GM23338 (cell line): Measurements from ENCODE around the gene TTC33. TPM values are rescaled to one million over a fixed set of nuclear protein-coding genes. Genes with fewer than 3 reads are reported as not detected.
"Not testable (repeated sequence)": the region's sequence is repeated elsewhere in the genome, so short reads cannot be mapped to it uniquely, and the experiment has no call there.

ENCODE experiments used
- ATAC-seq: fragments of 200-7000 bp; cut with Tn5 transposase; 3 replicates; pipeline ENCODE4 v1.9.1; 2020
- DNase-seq: peaks from one replicate; pipeline ENCODE4 v3.0.0-alpha.2; 2015; ENCODE audit warnings: low spot score
- H2AFZ ChIP-seq: fragments of 200-600 bp; sonication (generic); 2 replicates; pipeline ENCODE4 v1.8.0; 2016; ENCODE audit warnings: antibody characterized with exemption, mild to moderate bottlenecking, moderate library complexity
- H3F3A ChIP-seq: fragments of 200-600 bp; sonication (generic); replicated peaks from 2 replicates; pipeline ENCODE4 v1.8.0; 2017; ENCODE audit warnings: antibody characterized with exemption, mixed run types, low read depth
- H3K27ac ChIP-seq: fragments of 200-600 bp; sonication (generic); 2 replicates; pipeline ENCODE4 v1.6.1; 2016; ENCODE audit warnings: low read depth
- H3K27me3 ChIP-seq: fragments of 200-600 bp; sonication (generic); 2 replicates; pipeline ENCODE4 v1.8.0; 2016; ENCODE audit warnings: mild to moderate bottlenecking, mixed run types, moderate library complexity; ENCODE audit not compliant: insufficient read depth
- H3K36me3 ChIP-seq: fragments of 200-600 bp; sonication (generic); 2 replicates; pipeline ENCODE4 v1.8.0; 2016; ENCODE audit warnings: mild to moderate bottlenecking; ENCODE audit not compliant: insufficient read depth
- H3K4me1 ChIP-seq: fragments of 200-600 bp; sonication (generic); 2 replicates; pipeline ENCODE4 v1.8.0; 2016; ENCODE audit warnings: mild to moderate bottlenecking, moderate library complexity; ENCODE audit not compliant: insufficient read depth
- H3K4me2 ChIP-seq: fragments of 200-600 bp; sonication (generic); 2 replicates; pipeline ENCODE4 v1.7.1; 2017; ENCODE audit warnings: mixed run types
- H3K4me3 ChIP-seq: fragments of 200-600 bp; sonication (generic); 2 replicates; pipeline ENCODE4 v1.6.1; 2016; ENCODE audit warnings: mixed run types
- H3K79me2 ChIP-seq: fragments of 200-600 bp; sonication (generic); replicated peaks from 2 replicates; pipeline ENCODE4 v1.8.0; 2017; ENCODE audit warnings: mild to moderate bottlenecking; ENCODE audit not compliant: insufficient read depth
- H3K9me2 ChIP-seq: fragments of 200-600 bp; sonication (generic); 2 replicates; pipeline ENCODE4 v1.8.0; 2017; ENCODE audit not compliant: insufficient read depth
- H4K20me1 ChIP-seq: fragments of 200-600 bp; sonication (generic); replicated peaks from 2 replicates; pipeline ENCODE4 v1.8.0; 2017; ENCODE audit warnings: mild to moderate bottlenecking; ENCODE audit not compliant: insufficient read depth
- H3K27ac Mint-ChIP-seq: 2 replicates; pipeline ENCODE4 v1.8.0; 2020; ENCODE audit warnings: inconsistent platforms, mild to moderate bottlenecking, moderate library complexity, mixed read lengths
- H3K27me3 Mint-ChIP-seq: 3 replicates; pipeline ENCODE4 v1.8.0; 2022; ENCODE audit warnings: low read depth, mild to moderate bottlenecking, moderate library complexity, mixed read lengths, inconsistent platforms; ENCODE audit not compliant: insufficient read depth, poor library complexity
- H3K36me3 Mint-ChIP-seq: 3 replicates; pipeline ENCODE4 v1.8.0; 2021; ENCODE audit warnings: low read depth, mild to moderate bottlenecking, inconsistent platforms, moderate library complexity, mixed read lengths
- H3K4me1 Mint-ChIP-seq: 3 replicates; pipeline ENCODE4 v1.8.0; 2020; ENCODE audit warnings: mild to moderate bottlenecking, inconsistent platforms, mixed read lengths
- H3K4me3 Mint-ChIP-seq: 3 replicates; pipeline ENCODE4 v1.8.0; 2021; ENCODE audit warnings: moderate library complexity, mild to moderate bottlenecking, inconsistent platforms, mixed read lengths
- H3K9me3 Mint-ChIP-seq: 3 replicates; pipeline ENCODE4 v1.8.0; 2020; ENCODE audit warnings: moderate library complexity, mild to moderate bottlenecking, inconsistent platforms, mixed read lengths
- NANOG ChIP-seq: IDR thresholded peaks from 2 replicates; pipeline ENCODE4 v1.6.1; 2016; ENCODE audit warnings: antibody characterized with exemption, borderline replicate concordance
- POLR2AphosphoS5 ChIP-seq: IDR thresholded peaks from 2 replicates; pipeline ENCODE4 v1.6.1; 2016; ENCODE audit warnings: antibody characterized with exemption, low read depth
- STAT1 ChIP-seq: IDR thresholded peaks from one replicate; pipeline ENCODE4 v1.6.1; 2016; ENCODE audit warnings: antibody characterized with exemption; ENCODE audit not compliant: unreplicated experiment
- ZNF331 ChIP-seq: fragments of 250-450 bp; sonication (Bioruptor Pico); IDR thresholded peaks from 2 replicates; pipeline ENCODE4 v1.5.0; 2020; ENCODE audit warnings: low read depth, mild to moderate bottlenecking, moderate library complexity
- polyA plus RNA-seq: library from polyadenylated mRNA; unstranded; fragments of >200 nt; fragmentation: Nextera tagmentation; extraction: Ambion mirVana; gene quantifications from 2 replicates; pipeline ENCODE4 v1.2.1, GENCODE V29; 2016
- total RNA-seq: library from RNA; depleted of rRNA; stranded (reverse); fragments of >200 nt; shearing (Covaris generic); gene quantifications from 2 replicates; pipeline ENCODE4 v1.2.3, GENCODE V29; 2014
- TF ChIP-seq, protein P1 (sequence below): IDR thresholded peaks from one replicate; pipeline ENCODE4 v1.6.1; 2018; ENCODE audit warnings: antibody characterized with exemption; ENCODE audit not compliant: unreplicated experiment

The TTC33 gene
- total and polyA plus RNA-seq, 2 experiments from 2014 or later = 4.1 to 11.5 TPM

DNA sequence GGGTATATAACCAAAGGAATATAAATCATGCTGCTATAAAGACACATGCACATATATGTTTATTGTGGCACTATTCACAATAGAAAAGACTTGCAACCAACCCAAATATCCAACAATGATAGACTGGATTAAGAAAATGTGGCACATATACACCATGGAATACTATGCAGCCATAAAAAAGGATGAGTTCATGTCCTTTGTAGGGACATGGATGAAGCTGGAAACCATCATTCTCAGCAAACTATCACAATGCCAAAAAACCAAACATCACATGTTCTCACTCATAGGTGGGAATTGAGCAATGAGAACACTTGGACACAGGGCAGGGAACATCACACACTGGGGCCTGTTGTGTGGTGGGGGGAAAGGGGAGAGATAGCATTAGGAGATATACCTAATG is 45.2 kb downstream of the TTC33 start:
- not testable (repeated sequence) for H3F3A ChIP-seq, H3K4me3 Mint-ChIP-seq, H3K27me3 ChIP-seq, H3K27ac ChIP-seq, H2AFZ ChIP-seq, H3K36me3 ChIP-seq, H3K4me3 ChIP-seq, H4K20me1 ChIP-seq, DNase-seq, ATAC-seq, H3K4me1 ChIP-seq, H3K27me3 Mint-ChIP-seq, H3K36me3 Mint-ChIP-seq, H3K4me1 Mint-ChIP-seq, H3K9me3 Mint-ChIP-seq, H3K9me2 ChIP-seq, H3K79me2 ChIP-seq, H3K27ac Mint-ChIP-seq, H3K4me2 ChIP-seq

GRCh38 chr5:40705484-40705883 is 50.3 kb downstream of the TTC33 start:
- H3K36me3 ChIP-seq, H3F3A ChIP-seq, H3K4me2 ChIP-seq, H3K27ac Mint-ChIP-seq, H3K27me3 Mint-ChIP-seq, H3K4me1 Mint-ChIP-seq, H3K79me2 ChIP-seq, H3K4me3 ChIP-seq, H3K4me3 Mint-ChIP-seq, H3K27ac ChIP-seq, H4K20me1 ChIP-seq, ATAC-seq, DNase-seq, H3K4me1 ChIP-seq, H2AFZ ChIP-seq, H3K9me2 ChIP-seq, H3K27me3 ChIP-seq: not testable (repeated sequence)
- H3K36me3 Mint-ChIP-seq = peaks cover 18% of the 10 kb centered on the region; the same call in 2 of the 3 replicates
- peaks cover 22% of the 10 kb centered on the region; the same call in 2 of the 3 replicates for H3K9me3 Mint-ChIP-seq

DNA sequence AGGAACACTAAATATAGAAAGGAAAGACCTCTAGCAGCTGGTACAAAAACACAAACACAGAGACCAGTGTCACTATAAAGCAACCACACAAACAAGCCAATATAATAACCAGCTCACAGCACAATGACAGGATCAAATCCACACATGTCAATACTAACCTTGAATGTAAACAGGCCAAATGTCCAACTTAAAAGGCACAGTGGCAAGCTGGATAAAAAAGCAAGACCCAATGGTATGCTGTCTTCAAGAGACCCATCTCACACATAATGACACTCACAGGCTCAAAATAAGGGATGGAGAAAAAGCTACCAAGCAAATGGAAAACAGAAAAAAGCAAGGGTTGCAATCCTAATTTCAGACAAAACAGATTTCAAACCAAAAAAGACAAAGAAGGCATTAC is 53.7 kb downstream of the TTC33 start:
- H3K9me3 Mint-ChIP-seq = peaks cover 17% of the 10 kb centered on the region; the same call in 2 of the 3 replicates
- not testable (repeated sequence) for H2AFZ ChIP-seq, H4K20me1 ChIP-seq, ATAC-seq, H3K4me3 ChIP-seq, H3K9me2 ChIP-seq, H3K27me3 Mint-ChIP-seq, DNase-seq, H3K4me1 ChIP-seq, H3F3A ChIP-seq, H3K27ac Mint-ChIP-seq, H3K79me2 ChIP-seq, H3K27ac ChIP-seq, H3K4me1 Mint-ChIP-seq, H3K36me3 ChIP-seq, H3K27me3 ChIP-seq, H3K4me3 Mint-ChIP-seq, H3K4me2 ChIP-seq
- H3K36me3 Mint-ChIP-seq = peaks cover 16% of the 10 kb centered on the region; the same call in 2 of the 3 replicates

- TF ChIP-seq POLR2AphosphoS5 (no peak), ZNF331 (CRISPR knock-in tag) (no peak), NANOG (no peak), STAT1 (no peak)
- TF ChIP-seq, protein P1, sequence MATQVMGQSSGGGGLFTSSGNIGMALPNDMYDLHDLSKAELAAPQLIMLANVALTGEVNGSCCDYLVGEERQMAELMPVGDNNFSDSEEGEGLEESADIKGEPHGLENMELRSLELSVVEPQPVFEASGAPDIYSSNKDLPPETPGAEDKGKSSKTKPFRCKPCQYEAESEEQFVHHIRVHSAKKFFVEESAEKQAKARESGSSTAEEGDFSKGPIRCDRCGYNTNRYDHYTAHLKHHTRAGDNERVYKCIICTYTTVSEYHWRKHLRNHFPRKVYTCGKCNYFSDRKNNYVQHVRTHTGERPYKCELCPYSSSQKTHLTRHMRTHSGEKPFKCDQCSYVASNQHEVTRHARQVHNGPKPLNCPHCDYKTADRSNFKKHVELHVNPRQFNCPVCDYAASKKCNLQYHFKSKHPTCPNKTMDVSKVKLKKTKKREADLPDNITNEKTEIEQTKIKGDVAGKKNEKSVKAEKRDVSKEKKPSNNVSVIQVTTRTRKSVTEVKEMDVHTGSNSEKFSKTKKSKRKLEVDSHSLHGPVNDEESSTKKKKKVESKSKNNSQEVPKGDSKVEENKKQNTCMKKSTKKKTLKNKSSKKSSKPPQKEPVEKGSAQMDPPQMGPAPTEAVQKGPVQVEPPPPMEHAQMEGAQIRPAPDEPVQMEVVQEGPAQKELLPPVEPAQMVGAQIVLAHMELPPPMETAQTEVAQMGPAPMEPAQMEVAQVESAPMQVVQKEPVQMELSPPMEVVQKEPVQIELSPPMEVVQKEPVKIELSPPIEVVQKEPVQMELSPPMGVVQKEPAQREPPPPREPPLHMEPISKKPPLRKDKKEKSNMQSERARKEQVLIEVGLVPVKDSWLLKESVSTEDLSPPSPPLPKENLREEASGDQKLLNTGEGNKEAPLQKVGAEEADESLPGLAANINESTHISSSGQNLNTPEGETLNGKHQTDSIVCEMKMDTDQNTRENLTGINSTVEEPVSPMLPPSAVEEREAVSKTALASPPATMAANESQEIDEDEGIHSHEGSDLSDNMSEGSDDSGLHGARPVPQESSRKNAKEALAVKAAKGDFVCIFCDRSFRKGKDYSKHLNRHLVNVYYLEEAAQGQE = no peak
Measured at GRCh38 chr5:40700116-40700782, 55.5 kb downstream of the TTC33 start.

More at GRCh38 chr5:40700116-40700782, 55.5 kb downstream of the TTC33 start:
- no peak overlapping the region for H3K4me3 ChIP-seq
- H3K4me1 Mint-ChIP-seq = no peaks in the 10 kb centered on the region
- peaks cover 6% of the 10 kb centered on the region; the same call in 1 of the 2 replicates for H3K9me2 ChIP-seq
- H3K27ac Mint-ChIP-seq = no peak overlapping the region
- no peaks in the 10 kb centered on the region for H4K20me1 ChIP-seq
- peaks cover 10% of the 10 kb centered on the region for H3K27me3 Mint-ChIP-seq
- no peak overlapping the region for H3K27ac ChIP-seq
- no peak overlapping the region for H3K4me3 Mint-ChIP-seq
- peaks cover 13% of the 10 kb centered on the region; the same call in 2 of the 3 replicates for H3K36me3 Mint-ChIP-seq
- H3K4me2 ChIP-seq = no peak overlapping the region
- no peak overlapping the region for H2AFZ ChIP-seq
- no peaks in the 10 kb centered on the region for H3K36me3 ChIP-seq
- H3K4me1 ChIP-seq = no peaks in the 10 kb centered on the region
- H3K27me3 ChIP-seq = no peaks in the 10 kb centered on the region
- no peaks in the 10 kb centered on the region for H3K79me2 ChIP-seq
- H3F3A ChIP-seq = no peaks in the 10 kb centered on the region
- peaks cover 17% of the 10 kb centered on the region; the same call in 2 of the 3 replicates for H3K9me3 Mint-ChIP-seq
- ATAC-seq (no peak), DNase-seq (no peak)
